A673 (cell line): Measurements from ENCODE around the gene JARID2. TPM values are rescaled to one million over a fixed set of nuclear protein-coding genes. Genes with fewer than 3 reads are reported as not detected.

Source experiments
- BruUV-seq: library from RNA; stranded (reverse); fragments of 400-500 nt; replicated peaks from 2 replicates; lab custom pipeline; 2021; lab: Mats Ljungman, UMichigan
- CTCF ChIA-PET: fragments of 300-600 bp; sonication (Branson Sonifier 250); formaldehyde crosslinking; loops from one replicate; lab custom pipeline; 2022; ENCODE audit warnings: antibody characterized with exemption; lab: Charles Lee
- POLR2A ChIA-PET: fragments of 300-600 bp; sonication (Branson Sonifier 250); formaldehyde crosslinking; loops from one replicate; lab custom pipeline; 2022; ENCODE audit warnings: antibody characterized with exemption; ENCODE audit not compliant: low non-redundant PET; lab: Charles Lee
- DNase-seq: peaks from one replicate; pipeline ENCODE4 v3.0.0-alpha.2; 2015; ENCODE audit warnings: low spot score
- H3K27ac ChIP-seq: fragments of 200-600 bp; sonication (generic); 2 replicates; pipeline ENCODE4 v1.5.1; 2016; ENCODE audit warnings: mixed run types, low read depth, mild to moderate bottlenecking, mixed read lengths, antibody characterized with exemption, low read length; ENCODE audit not compliant: poor library complexity, severe bottlenecking
- H3K27me3 ChIP-seq: fragments of 200-600 bp; sonication (generic); replicated peaks from 2 replicates; pipeline ENCODE4 v1.6.1; 2017; ENCODE audit warnings: mixed run types, low read depth, mild to moderate bottlenecking, mixed read lengths, antibody characterized with exemption, low read length; ENCODE audit not compliant: insufficient read depth, poor library complexity
- H3K36me3 ChIP-seq: fragments of 200-600 bp; sonication (generic); 2 replicates; pipeline ENCODE4 v1.6.1; 2016; ENCODE audit warnings: mixed run types, mild to moderate bottlenecking, mixed read lengths, antibody characterized with exemption, low read length; ENCODE audit not compliant: insufficient read depth, poor library complexity, severe bottlenecking
- H3K4me1 ChIP-seq: fragments of 200-600 bp; sonication (generic); 2 replicates; pipeline ENCODE4 v1.6.1; 2017; ENCODE audit warnings: mixed run types, mild to moderate bottlenecking, mixed read lengths, antibody characterized with exemption, low read length; ENCODE audit not compliant: insufficient read depth, poor library complexity, severe bottlenecking
- H3K4me3 ChIP-seq: fragments of 200-600 bp; sonication (generic); 2 replicates; pipeline ENCODE4 v1.5.1; 2016; ENCODE audit warnings: low read depth, mixed run types, mild to moderate bottlenecking, mixed read lengths, low read length; ENCODE audit not compliant: poor library complexity, severe bottlenecking
- H3K9me3 ChIP-seq: fragments of 200-600 bp; sonication (generic); 2 replicates; pipeline ENCODE4 v1.6.1; 2016; ENCODE audit warnings: mixed run types, low read depth, mild to moderate bottlenecking, mixed read lengths, antibody characterized with exemption, low read length; ENCODE audit not compliant: poor library complexity, severe bottlenecking
- CTCF ChIP-seq: fragments of 300-800, 200-600 bp; sonication (generic); conservative IDR thresholded peaks from 2 replicates; pipeline ENCODE4 v1.5.1; 2017; ENCODE audit warnings: low read depth, mild to moderate bottlenecking, antibody characterized with exemption, low read length, moderate library complexity, mixed read lengths
- EZH2 ChIP-seq: fragments of 200-600 bp; sonication (generic); IDR thresholded peaks from 2 replicates; pipeline ENCODE4 v1.6.1; 2017; ENCODE audit warnings: borderline replicate concordance, low read depth, mild to moderate bottlenecking, mixed read lengths, antibody characterized with exemption, low read length; ENCODE audit not compliant: poor library complexity, severe bottlenecking
- intact Hi-C: fragments of 100-400 bp; cut with micrococcal nuclease; formaldehyde crosslinking; loops from one replicate; pipeline ENCODE4 v1.10.0; 2022; ENCODE audit not compliant: unreplicated experiment
- total RNA-seq: library from RNA; stranded (reverse); gene quantifications from 2 replicates; pipeline ENCODE4 v1.2.3, GENCODE V29; 2021

Gene JARID2
- total RNA-seq, 1 experiment from 2014 or later = 29.4 TPM

GRCh38 chr6:15340105-15340601, 94.3 kb downstream of the JARID2 start:
- intact Hi-C loops = no loop called here
- no peak for TF ChIP-seq EZH2
- no peak for TF ChIP-seq CTCF
- no peaks in the 10 kb centered on the region for H3K27me3 ChIP-seq
- peaks cover 47% of the 10 kb centered on the region for H3K4me1 ChIP-seq
- no peak overlapping the region for H3K27ac ChIP-seq
- no peaks in the 10 kb centered on the region for H3K9me3 ChIP-seq
- no TSS peak for BruUV-seq
- ChIA-PET POLR2A (no interaction called here), CTCF (no interaction called here)
- H3K4me3 ChIP-seq = no peak overlapping the region
- no peak for DNase-seq
- H3K36me3 ChIP-seq = no peaks in the 10 kb centered on the region

GRCh38 chr6:15340775-15341174, 94.9 kb downstream of the JARID2 start:
- no peaks in the 10 kb centered on the region for H3K27me3 ChIP-seq
- BruUV-seq = no TSS peak
- H3K27ac ChIP-seq = no peak overlapping the region
- H3K9me3 ChIP-seq = no peaks in the 10 kb centered on the region
- no peak for DNase-seq
- H3K36me3 ChIP-seq = no peaks in the 10 kb centered on the region
- peaks cover 52% of the 10 kb centered on the region for H3K4me1 ChIP-seq
- TF ChIP-seq CTCF (no peak), EZH2 (no peak)
- CTCF ChIA-PET = no interaction called here
- intact Hi-C loops = no loop called here
- POLR2A ChIA-PET = no interaction called here
- H3K4me3 ChIP-seq = no peak overlapping the region

GRCh38 chr6:15341311-15342001, 95.6 kb downstream of the JARID2 start:
- Histone ChIP-seq H3K9me3 (no peaks in the 10 kb centered on the region), H3K27me3 (no peaks in the 10 kb centered on the region), H3K4me1 (peaks cover 54% of the 10 kb centered on the region), H3K4me3 (no peak overlapping the region), H3K27ac (no peak overlapping the region), H3K36me3 (no peaks in the 10 kb centered on the region)
- ChIA-PET CTCF (no interaction called here), POLR2A (no interaction called here)
- no TSS peak for BruUV-seq
- DNase-seq = no peak
- intact Hi-C loops = no loop called here
- no peak for TF ChIP-seq CTCF
- no peak for TF ChIP-seq EZH2
